ENCODE results near the gene PCDHGB5.

Gene PCDHGB5

DNA sequence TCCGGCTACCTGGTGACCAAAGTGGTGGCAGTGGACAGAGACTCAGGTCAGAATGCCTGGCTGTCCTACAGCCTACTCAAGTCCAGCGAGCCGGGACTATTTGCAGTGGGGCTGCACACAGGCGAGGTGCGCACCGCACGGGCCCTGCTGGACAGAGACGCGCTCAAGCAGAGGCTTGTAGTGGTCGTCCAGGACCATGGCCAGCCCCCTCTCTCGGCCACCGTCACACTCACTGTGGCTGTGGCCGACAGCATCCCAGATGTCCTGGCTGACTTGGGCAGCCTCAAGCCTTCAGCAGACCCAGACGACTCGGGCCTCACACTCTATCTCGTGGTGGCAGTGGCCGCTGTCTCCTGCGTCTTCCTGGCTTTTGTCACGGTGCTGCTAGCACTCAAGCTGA lies 40.8 kb upstream of the PCDHGB5 start:
- H3K4me3 ChIP-seq (replicated peaks in 1 of 2; ENCODE audit: low read depth in 2 of 2, low read length in 2 of 2): no peak overlapping the region
- TF ChIP-seq, protein P1, sequence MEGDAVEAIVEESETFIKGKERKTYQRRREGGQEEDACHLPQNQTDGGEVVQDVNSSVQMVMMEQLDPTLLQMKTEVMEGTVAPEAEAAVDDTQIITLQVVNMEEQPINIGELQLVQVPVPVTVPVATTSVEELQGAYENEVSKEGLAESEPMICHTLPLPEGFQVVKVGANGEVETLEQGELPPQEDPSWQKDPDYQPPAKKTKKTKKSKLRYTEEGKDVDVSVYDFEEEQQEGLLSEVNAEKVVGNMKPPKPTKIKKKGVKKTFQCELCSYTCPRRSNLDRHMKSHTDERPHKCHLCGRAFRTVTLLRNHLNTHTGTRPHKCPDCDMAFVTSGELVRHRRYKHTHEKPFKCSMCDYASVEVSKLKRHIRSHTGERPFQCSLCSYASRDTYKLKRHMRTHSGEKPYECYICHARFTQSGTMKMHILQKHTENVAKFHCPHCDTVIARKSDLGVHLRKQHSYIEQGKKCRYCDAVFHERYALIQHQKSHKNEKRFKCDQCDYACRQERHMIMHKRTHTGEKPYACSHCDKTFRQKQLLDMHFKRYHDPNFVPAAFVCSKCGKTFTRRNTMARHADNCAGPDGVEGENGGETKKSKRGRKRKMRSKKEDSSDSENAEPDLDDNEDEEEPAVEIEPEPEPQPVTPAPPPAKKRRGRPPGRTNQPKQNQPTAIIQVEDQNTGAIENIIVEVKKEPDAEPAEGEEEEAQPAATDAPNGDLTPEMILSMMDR (IDR thresholded peaks at IDR 0.05; ENCODE audit: low read depth, low read length): no peak
- DNase-seq (ENCODE audit: low read depth in 2 of 2): no peak

DNA sequence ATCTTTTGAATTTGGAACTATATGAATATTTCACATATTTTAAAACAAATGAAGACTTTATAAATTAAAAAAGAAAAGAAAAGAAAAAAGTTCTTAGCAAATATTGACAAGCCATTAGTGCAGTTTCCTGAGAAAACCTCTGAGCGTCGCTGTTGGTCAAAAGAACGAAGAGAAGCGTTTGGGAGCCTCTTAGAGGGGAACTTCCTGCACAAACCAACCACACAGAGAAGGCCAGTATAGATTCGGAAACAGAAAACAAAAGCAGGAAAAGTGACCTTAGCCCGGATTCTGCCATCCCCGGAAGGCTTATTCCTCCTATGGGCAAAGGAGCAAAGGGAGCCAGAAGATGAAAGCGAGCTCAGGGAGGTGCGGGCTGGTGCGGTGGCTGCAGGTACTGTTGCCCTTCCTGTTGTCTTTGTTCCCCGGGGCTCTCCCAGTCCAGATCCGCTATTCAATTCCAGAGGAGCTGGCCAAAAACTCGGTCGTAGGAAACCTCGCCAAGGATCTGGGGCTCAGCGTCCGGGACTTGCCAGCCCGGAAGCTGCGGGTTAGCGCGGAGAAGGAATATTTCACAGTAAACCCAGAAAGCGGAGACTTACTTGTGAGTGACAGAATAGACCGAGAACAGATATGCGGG lies 37.8 kb upstream of the PCDHGB5 start, which contains the start of gene PCDHGB2:
TSS of gene PCDHGB2 (plus strand) at position 205 of the 637 bp plus-strand sequence. CDS start at position 347, 142 bp downstream.
- TF ChIP-seq, protein P1 (IDR thresholded peaks at IDR 0.05; ENCODE audit: low read depth, low read length): peak; percentile 35
- peak; percentile 47 to 70 for DNase-seq (ENCODE audit: low read depth in 2 of 2)
- H3K4me3 ChIP-seq (replicated peaks in 1 of 2; ENCODE audit: low read depth in 2 of 2, low read length in 2 of 2): peak within 1 kb of the TSS; percentile 9 to 43

DNA sequence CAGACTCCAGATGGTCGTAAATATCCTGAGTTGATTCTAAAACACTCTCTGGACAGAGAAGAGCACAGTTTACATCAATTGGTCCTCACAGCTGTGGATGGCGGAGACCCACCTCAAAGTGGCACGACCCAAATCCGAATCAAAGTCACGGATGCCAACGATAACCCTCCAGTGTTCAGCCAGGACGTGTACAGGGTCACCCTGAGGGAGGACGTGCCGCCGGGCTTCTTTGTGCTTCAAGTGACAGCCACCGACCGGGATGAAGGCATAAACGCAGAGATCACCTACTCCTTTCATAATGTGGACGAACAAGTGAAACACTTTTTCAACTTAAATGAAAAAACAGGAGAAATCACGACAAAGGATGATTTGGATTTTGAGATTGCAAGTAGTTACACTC lies 37.1 kb upstream of the PCDHGB5 start:
- H3K4me3 ChIP-seq (replicated peaks in 1 of 2; ENCODE audit: low read depth in 2 of 2, low read length in 2 of 2): no peak overlapping the region
- no peak for DNase-seq (ENCODE audit: low read depth in 2 of 2)
- TF ChIP-seq, protein P1 (IDR thresholded peaks at IDR 0.05; ENCODE audit: low read depth, low read length): no peak

DNA sequence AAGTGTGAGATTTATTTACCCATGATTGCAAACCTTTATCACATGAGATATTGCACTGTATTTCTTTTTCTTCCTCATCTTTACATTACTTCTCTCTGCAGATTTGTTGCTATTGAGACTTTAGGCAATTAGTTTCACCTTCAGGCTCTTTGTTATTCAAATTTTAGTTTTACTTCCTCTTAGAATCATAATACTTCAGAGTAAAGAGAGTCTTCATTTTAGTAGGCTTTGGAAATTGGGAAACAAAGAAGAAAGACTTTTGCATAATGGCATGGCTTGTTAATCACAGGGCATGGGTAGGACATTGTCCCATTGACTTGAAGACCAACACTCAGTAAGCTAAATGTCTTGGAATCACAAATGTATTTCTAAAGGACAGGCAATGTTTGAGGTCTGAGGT lies 35.0 kb upstream of the PCDHGB5 start:
- DNase-seq (ENCODE audit: low read depth in 2 of 2): no peak
- no peak overlapping the region for H3K4me3 ChIP-seq (replicated peaks in 1 of 2; ENCODE audit: low read depth in 2 of 2, low read length in 2 of 2)
- TF ChIP-seq, protein P1 (IDR thresholded peaks at IDR 0.05; ENCODE audit: low read depth, low read length): no peak

DNA sequence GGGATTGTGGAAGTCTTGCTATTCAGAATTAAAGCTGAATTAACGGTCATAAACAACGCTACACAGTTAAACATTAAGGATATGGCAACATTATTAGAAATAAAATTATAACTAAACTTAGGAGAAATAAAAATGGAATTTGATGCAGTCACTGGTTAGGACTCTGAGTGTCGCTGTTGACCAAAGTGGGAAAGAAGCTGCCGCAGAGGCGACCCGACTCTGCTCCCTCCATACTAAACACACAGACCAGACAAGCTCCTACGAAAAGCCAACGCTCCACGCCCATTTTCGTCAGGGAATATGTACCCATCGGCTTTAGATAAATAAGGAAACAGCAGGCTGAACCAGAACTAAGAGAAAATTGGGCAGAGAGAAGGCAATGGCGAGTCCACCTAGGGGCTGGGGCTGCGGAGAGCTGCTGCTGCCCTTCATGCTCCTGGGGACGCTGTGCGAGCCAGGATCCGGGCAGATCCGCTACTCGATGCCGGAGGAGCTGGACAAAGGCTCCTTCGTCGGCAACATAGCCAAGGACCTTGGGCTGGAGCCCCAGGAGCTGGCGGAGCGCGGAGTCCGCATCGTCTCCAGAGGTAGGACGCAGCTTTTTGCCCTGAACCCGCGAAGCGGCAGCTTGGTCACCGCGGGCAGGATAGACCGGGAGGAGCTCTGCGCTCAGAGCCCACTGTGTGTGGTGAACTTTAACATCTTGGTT lies 33.6 kb upstream of the PCDHGB5 start, which contains the start of gene PCDHGA5:
TSS of gene PCDHGA5 (plus strand) at position 211 of the 709 bp plus-strand sequence. CDS start at position 380, 169 bp downstream.
- peak; percentile 22 to 38 for DNase-seq (ENCODE audit: low read depth in 2 of 2)
- H3K4me3 ChIP-seq (replicated peaks in 1 of 2; ENCODE audit: low read depth in 2 of 2, low read length in 2 of 2): peak within 1 kb of the TSS; percentile 9 to 24
- TF ChIP-seq, protein P1 (IDR thresholded peaks at IDR 0.05; ENCODE audit: low read depth, low read length): no peak

DNA sequence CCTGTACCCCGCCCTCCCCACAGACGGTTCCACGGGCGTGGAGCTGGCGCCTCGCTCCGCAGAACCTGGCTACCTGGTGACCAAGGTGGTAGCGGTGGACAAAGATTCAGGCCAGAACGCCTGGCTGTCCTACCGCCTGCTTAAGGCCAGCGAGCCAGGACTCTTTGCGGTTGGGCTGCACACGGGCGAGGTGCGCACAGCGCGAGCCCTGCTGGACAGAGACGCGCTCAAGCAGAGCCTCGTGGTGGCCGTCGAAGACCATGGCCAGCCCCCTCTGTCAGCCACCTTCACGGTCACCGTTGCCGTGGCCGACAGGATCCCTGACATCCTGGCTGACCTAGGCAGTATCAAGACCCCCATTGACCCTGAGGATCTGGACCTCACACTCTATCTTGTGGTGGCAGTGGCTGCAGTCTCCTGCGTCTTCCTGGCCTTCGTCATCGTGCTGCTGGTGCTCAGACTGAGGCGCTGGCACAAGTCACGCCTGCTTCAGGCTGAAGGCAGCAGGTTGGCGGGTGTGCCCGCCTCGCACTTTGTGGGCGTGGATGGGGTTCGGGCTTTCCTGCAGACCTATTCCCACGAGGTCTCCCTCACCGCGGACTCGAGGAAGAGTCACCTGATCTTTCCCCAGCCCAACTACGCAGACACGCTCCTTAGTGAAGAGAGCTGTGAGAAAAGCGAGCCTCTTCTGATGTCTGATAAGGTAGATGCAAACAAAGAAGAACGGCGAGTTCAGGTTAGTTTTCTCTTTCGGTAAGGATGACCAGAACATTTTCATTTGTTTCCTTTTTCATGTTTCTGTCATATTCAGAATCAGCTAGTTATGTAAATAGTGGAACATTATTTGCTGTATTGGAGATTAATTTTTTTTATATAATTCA lies 31.5 kb upstream of the PCDHGB5 start:
- DNase-seq (ENCODE audit: low read depth in 2 of 2): no peak
- TF ChIP-seq, protein P1 (IDR thresholded peaks at IDR 0.05; ENCODE audit: low read depth, low read length): no peak
- no peak overlapping the region for H3K4me3 ChIP-seq (replicated peaks in 1 of 2; ENCODE audit: low read depth in 2 of 2, low read length in 2 of 2)
